Brain microvascular endothelial cell (primary cell): ENCODE data around the gene GYPA.
A peak's percentile ranks its signal among the peaks of the same experiment; 100 is the strongest.

Experiments
- DNase-seq: peaks from one replicate; pipeline ENCODE4 v3.0.0-alpha.2; 2020
- H3K27ac ChIP-seq: fragments of 250-450 bp; sonication (Bioruptor Pico); 2 replicates; pipeline ENCODE4 v1.5.1; 2020; ENCODE audit warnings: mild to moderate bottlenecking, moderate library complexity
- H3K27me3 ChIP-seq: fragments of 250-450 bp; sonication (Bioruptor Pico); replicated peaks from 2 replicates; pipeline ENCODE4 v1.5.1; 2020; ENCODE audit warnings: mild to moderate bottlenecking
- H3K36me3 ChIP-seq: fragments of 250-450 bp; sonication (Bioruptor Pico); replicated peaks from 2 replicates; pipeline ENCODE4 v1.5.1; 2020; ENCODE audit warnings: mild to moderate bottlenecking
- H3K4me3 ChIP-seq: 2 replicates; pipeline ENCODE4 v1.5.1; 2011; ENCODE audit warnings: low read depth, mild to moderate bottlenecking, control low read depth, low read length, moderate library complexity
- in situ Hi-C: cut with HindIII; loops from 2 replicates; pipeline ENCODE4 v1.10.0; 2017; ENCODE audit warnings: low sequenced_read_pairs, low pct_ligation_motif_present
- TF ChIP-seq, protein P1 (sequence below): IDR thresholded peaks from 2 replicates; pipeline ENCODE4 v1.5.1; 2011; ENCODE audit warnings: low read depth, mild to moderate bottlenecking, moderate library complexity, low read length, control low read depth, inconsistent platforms; ENCODE audit errors: missing control alignments

The GYPA gene

DNA sequence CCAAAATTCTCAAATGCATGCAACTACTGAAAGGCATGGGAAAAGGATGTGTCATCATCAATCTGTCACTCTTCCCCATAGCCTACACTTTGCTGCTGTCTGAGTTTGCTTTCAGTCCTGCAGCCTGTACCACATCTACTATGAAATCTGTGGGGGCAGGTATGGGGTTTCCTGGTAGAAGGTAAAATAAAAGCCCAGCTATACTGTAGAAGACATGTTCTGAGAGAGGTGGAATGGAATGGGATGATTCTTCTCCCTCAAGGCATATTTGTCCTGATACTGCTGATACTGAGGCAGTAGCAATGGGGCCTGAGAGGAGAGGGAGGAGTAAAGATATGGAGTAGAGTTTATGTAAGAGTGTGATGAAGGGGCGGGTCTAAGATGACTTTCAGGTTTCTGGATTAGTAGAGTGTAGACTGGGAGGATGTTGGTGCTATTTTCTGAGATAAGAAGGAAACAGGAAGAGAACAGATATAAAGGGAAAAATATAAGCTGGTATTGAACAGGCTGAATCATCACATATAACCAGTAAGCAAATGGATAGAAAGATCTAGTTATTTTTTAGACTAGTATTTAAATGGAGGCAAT lies 38.7 kb upstream of the GYPA start:
- no peaks in the 10 kb centered on the region for H3K27me3 ChIP-seq
- no peaks in the 10 kb centered on the region for H3K36me3 ChIP-seq
- TF ChIP-seq, protein P1, sequence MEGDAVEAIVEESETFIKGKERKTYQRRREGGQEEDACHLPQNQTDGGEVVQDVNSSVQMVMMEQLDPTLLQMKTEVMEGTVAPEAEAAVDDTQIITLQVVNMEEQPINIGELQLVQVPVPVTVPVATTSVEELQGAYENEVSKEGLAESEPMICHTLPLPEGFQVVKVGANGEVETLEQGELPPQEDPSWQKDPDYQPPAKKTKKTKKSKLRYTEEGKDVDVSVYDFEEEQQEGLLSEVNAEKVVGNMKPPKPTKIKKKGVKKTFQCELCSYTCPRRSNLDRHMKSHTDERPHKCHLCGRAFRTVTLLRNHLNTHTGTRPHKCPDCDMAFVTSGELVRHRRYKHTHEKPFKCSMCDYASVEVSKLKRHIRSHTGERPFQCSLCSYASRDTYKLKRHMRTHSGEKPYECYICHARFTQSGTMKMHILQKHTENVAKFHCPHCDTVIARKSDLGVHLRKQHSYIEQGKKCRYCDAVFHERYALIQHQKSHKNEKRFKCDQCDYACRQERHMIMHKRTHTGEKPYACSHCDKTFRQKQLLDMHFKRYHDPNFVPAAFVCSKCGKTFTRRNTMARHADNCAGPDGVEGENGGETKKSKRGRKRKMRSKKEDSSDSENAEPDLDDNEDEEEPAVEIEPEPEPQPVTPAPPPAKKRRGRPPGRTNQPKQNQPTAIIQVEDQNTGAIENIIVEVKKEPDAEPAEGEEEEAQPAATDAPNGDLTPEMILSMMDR = no peak
- DNase-seq = peak; percentile 20
- in situ Hi-C loops = no loop called here
- no peak overlapping the region for H3K4me3 ChIP-seq
- H3K27ac ChIP-seq = no peak overlapping the region

DNA sequence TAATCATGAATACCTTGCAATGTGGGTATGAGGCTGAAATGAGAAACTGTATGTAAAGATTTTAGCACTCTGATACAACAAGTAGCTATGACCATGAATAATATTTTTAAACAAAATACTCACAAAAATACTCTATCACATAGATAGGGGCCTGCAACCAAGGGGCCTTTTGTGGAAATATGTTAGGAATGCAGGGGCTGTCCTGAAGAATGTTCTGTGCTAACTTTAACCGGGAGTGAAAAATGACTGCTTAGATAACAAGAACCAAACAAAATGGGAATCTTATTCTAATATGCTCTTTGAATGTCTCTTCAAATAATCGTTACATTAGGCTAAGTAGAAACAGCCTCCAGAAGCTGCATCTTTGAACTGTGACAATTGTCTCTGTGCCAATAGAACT lies 37.9 kb upstream of the GYPA start:
- TF ChIP-seq, protein P1 = no peak
- H3K27me3 ChIP-seq = no peaks in the 10 kb centered on the region
- no peak overlapping the region for H3K4me3 ChIP-seq
- H3K36me3 ChIP-seq = no peaks in the 10 kb centered on the region
- peak; percentile 14 for DNase-seq
- in situ Hi-C loops = no loop called here
- no peak overlapping the region for H3K27ac ChIP-seq

DNA sequence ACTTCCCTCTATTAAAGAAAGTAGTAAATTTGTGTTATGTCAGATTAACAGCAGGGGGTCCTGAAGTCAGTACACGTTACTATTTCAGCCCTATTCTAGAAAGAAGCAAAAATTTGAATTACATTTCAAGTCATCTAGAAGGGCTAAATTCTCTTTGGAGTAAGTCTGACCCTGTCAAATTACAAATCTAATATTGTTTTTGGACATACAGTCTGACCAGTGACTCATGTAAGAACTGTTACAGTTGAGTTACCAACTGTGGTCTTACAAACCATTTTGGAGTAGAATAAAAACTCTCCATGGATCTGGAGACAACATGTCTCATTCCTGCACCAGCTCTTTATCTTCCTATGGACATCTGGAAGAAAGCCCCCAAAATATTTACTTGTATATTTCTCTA lies 36.0 kb upstream of the GYPA start:
- no peaks in the 10 kb centered on the region for H3K27me3 ChIP-seq
- DNase-seq = peak; percentile 4
- TF ChIP-seq, protein P1 = no peak
- H3K4me3 ChIP-seq = no peak overlapping the region
- H3K36me3 ChIP-seq = no peaks in the 10 kb centered on the region
- in situ Hi-C loops = no loop called here
- no peak overlapping the region for H3K27ac ChIP-seq

DNA sequence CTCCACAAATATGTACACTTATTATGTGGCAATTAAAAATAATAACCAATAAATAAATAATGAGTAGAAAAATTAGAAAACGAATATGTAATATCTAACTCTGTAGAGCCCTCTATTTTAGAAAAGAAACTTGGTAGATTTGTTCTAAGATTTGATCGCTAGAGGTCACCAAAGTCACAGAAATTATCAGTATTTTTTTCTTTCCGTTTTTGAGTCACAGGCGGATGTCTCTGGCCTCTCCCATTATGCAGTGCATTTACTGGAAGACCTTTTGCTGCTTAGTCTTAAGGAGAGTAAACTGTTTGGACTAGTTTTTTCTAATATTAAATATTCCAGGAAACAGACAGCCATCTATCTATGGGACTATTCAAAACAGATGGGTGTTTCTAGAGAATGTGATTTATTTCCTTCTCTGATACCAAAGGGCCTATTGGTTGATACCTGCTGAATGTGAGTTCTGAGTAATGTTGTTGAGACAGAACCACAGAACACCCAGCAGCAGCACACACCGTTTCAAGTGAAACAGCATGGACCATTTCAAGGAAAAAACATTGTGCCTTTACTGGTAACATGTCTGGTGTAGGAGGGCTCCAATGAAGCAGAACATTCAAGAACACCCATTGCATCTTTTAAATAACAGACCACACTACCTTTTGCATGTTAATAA lies 34.0 kb upstream of the GYPA start:
- TF ChIP-seq, protein P1 = no peak
- Histone ChIP-seq H3K36me3 (no peaks in the 10 kb centered on the region), H3K27me3 (no peaks in the 10 kb centered on the region), H3K4me3 (no peak overlapping the region), H3K27ac (no peak overlapping the region)
- peak; percentile 49 for DNase-seq
- in situ Hi-C loops = no loop called here

DNA sequence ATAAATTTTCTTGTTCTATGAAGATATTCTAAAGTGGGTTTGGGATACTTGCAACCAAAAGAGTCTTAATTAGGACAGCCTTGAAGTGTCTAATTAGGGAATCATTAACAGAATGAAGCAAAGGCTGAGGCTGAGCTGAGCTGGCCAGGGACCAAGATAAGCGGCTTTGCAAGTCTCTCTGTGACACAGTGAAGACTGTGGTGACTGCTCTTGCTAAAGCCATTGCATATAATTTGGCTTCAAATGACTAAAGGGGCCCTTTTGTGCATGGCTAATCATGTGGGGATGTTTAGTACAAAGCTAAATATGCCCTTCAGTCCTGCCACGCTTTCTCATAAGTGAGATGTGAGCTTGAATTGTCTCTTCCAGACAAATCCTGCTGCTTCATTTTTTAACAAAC lies 31.2 kb upstream of the GYPA start:
- no peaks in the 10 kb centered on the region for H3K27me3 ChIP-seq
- DNase-seq = no peak

More for the DNA sequence above, 31.2 kb upstream of the GYPA start:
- no peak overlapping the region for H3K4me3 ChIP-seq
- TF ChIP-seq, protein P1 = no peak
- in situ Hi-C loops = no loop called here
- H3K27ac ChIP-seq = no peak overlapping the region
- H3K36me3 ChIP-seq = no peaks in the 10 kb centered on the region
